Anterior cingulate cortex (tissue), 58 donors: ENCODE results near the gene TGDS.
A peak's percentile ranks its signal among the peaks of the same experiment; 100 is the strongest.
"Not testable (repeated sequence)": the region's sequence is repeated elsewhere in the genome, so short reads cannot be mapped to it uniquely, and the experiment has no call there.

Experiments used
- DNase-seq, 58 donors: peaks; one replicate each; lab custom pipeline; 2025; lab: John Stamatoyannopoulos, UW

The TGDS gene, protein sequence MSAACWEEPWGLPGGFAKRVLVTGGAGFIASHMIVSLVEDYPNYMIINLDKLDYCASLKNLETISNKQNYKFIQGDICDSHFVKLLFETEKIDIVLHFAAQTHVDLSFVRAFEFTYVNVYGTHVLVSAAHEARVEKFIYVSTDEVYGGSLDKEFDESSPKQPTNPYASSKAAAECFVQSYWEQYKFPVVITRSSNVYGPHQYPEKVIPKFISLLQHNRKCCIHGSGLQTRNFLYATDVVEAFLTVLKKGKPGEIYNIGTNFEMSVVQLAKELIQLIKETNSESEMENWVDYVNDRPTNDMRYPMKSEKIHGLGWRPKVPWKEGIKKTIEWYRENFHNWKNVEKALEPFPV

DNA sequence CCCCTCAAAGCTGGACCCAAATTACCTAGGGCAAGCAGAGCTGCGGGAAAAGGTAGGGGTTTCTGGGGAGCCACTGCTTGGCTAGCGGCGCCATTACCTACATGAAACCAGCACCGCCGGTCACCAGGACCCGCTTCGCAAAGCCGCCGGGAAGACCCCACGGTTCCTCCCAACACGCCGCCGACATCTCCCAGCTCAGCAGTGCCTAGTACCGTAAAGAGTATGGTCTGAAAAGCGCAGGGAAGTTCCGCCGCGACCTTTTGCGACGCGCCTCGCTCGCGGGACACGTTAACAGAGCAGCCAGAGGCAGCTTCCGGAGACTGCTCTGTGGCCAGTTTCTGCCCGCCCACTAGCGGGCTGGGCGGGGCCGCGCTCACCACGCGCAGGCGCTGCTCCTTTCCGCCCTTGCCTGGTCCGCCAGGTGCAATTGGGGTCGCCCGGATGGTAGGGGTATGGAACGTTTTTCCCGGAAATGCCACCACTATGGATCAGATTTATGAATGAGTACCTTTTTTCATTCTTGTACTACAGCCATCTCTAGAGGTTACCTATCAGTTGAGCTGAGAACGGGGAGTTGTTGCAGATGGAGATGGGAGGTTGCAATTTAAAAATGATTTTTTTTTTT lies at the start of gene TGDS:
Gene TGDS (minus strand): TSS at position 203 of the 625 bp plus-strand sequence. CDS start 16 bp downstream, at position 187.
- DNase-seq, result peak; percentile 31 to 92 (median 79)

DNA sequence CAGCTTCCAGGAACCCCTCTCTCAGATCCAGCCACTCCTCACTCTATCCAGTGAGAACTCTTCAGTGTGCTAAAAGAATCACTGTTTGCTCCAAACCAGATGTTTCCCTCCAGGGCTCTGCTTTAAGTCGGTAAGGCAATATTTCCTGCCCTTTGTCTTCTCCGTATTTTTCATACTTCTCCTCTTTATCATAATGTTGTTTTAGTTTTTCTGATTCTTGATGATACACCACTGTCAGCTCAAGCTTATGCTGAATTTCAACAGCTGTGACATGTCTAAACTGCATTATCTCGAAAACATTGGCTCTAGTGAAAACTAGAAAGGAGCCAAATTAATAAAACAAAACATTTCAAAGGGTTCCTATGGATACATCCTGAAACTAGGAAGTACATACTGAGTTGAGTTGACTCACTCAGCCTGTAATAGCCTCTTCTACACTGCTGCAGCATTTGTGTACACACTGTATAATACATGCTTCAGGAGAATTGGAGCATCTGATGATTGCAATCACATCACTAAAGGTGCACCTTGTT lies 45.5 kb upstream of the TGDS start:
- DNase-seq, result no peak

GRCh38 chr13:94640721-94641120 lies 44.8 kb upstream of the TGDS start:
- DNase-seq, result no peak

DNA sequence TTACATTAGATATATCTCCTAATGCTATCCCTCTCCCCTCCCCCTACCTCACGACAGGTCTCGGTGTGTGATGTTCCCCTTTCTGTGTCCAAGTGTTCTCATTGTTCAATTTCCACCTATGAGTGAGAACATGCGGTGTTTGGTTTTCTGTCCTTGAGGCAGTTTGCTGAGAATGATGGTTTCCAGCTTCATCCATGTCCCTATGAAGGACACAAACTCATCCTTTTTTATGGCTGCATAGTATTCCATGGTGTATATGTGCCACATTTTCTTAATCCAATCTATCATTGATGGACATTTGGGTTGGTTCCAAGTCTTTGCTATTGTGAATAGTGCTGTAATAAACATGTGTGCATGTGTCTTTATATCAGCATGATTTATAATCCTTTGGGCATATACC lies 41.7 kb upstream of the TGDS start:
- DNase-seq, result not testable (repeated sequence)

GRCh38 chr13:94636942-94637578 lies 41.1 kb upstream of the TGDS start:
- no peak for DNase-seq

DNA sequence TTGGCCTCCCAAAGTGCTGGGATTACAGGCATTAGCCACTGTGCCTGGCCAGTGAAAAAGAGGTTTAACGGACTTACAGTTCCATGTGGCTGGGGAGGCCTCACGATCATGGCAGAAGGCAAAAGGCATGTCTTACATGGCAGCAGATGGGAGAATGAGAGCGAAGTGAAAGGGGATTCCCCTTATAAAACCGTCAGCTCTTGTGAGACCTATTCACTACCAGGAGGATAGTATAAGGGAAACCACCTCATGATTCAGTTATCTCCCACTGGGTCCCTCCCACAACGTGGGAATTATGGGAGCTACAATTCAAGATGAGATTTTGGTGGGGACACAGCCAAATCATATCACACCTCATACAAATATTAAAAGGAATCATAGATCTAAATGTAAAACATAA lies 40.1 kb upstream of the TGDS start:
- not testable (repeated sequence) for DNase-seq

DNA sequence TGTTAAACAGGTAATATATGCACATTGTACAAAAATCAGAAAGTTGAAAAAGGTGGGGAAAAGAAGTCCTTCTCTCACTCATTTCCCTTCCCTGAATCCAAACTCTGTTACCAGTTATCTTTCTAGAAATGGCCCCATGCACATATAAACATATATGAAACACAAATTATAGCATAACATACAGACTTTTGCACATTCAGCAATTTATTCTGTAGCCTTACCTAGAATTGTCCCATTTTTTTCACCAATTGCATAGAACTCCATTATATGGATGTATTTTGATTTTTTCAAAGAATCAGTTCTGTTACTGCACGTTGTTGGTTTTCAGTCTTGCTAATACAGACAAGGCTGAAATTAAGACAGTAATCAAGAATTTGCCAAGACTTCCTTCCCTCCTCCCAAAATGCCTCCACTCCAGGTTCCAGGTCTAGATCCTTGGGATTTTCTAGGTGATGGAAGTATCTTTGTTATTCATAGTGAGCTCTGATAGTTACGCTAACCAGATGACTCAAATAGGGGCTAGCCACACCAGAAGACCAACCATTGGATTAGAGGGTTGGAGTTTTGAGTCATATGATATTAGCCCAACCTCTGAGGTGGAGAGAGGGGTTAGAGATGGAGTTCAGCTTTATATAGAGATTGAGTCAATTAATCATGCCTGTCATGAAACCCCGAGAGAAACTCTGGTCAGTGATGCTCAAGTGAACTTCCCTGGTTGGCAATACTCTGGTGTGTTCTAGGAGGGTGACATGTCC lies 36.5 kb upstream of the TGDS start:
- DNase-seq, result no peak

GRCh38 chr13:94630858-94631257 lies 34.9 kb upstream of the TGDS start:
- no peak for DNase-seq

GRCh38 chr13:94623316-94623715 lies 27.4 kb upstream of the TGDS start:
- DNase-seq, result no peak

- DNase-seq, result no peak
Observed at GRCh38 chr13:94622344-94622743, 26.4 kb upstream of the TGDS start.

GRCh38 chr13:94620286-94620896 lies 24.4 kb upstream of the TGDS start:
- peak in 1 of 58 donors; percentile 6 for DNase-seq

DNA sequence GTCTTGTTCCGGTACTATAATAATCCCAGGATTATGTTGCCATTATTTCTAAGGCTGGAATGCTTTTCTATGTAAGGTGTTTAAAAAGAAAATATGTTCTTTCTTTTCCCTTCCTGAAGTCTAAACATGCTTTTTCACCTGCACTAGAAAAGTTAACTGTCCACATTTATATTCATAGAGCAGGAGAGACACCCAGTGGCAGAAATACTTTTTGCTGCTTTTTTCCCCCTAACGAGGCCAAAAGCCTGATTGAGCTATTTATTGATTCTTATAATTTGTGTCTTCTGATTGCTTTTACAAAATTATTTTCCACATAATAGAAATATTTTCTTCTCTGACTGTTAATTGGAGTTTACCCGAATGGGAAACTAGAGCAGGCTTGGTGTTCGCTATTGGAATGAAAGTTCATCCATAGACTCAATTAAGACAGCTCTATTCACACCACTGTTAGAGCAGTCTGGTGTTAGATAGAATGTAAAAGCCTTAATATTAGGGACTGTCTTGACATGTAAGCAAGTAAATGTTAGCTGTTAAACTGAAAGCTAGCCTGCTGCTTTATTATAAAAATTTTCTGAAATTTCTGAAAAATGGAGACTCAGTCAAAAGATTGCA lies 21.5 kb upstream of the TGDS start:
- peak in 4 of 58 donors; percentile 3 to 49 (median 8) for DNase-seq

GRCh38 chr13:94613051-94613450 lies 17.1 kb upstream of the TGDS start:
- DNase-seq, result no peak

DNA sequence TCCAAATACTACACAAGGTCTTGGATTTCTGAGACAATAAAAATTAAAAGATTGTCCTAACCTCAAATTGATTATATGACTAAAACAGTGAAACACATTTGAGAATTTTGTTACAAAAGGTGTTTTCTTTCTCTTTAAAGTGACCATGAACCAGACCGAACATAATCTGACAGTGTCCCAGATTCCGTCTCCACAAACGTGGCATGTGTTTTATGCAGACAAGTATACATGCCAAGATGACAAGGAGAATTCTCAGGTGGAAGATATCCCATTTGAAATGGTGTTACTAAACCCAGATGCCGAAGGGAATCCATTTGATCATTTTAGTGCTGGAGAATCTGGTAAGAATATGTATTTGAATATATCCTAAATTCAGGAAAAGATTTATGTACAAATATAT lies 16.1 kb upstream of the TGDS start:
- no peak for DNase-seq

- no peak for DNase-seq
Observed at GRCh38 chr13:94610475-94610874, 14.5 kb upstream of the TGDS start.

- peak in 1 of 58 donors; percentile 3 for DNase-seq
Observed at GRCh38 chr13:94609196-94609595, 13.2 kb upstream of the TGDS start.

- no peak for DNase-seq
Observed at GRCh38 chr13:94608586-94608985, 12.6 kb upstream of the TGDS start.

DNA sequence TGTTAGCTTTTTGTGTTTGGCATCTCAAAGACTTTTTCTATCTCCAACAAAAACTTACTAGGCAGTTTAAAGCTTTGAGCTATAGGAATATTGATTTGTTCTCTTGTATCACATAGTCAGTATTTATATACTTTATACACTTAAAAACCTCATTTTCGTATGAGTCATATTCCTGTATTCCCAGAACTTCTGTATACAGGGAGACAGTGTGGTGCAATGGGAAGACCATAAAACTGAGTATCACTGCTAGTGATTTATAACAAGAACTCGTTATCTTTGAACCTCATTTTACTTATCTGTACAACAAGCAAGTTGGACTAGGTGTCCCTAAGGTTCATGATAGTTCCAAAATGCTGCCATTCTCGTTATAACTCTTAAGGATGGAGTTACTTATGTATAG lies 12.0 kb upstream of the TGDS start:
- no peak for DNase-seq

DNA sequence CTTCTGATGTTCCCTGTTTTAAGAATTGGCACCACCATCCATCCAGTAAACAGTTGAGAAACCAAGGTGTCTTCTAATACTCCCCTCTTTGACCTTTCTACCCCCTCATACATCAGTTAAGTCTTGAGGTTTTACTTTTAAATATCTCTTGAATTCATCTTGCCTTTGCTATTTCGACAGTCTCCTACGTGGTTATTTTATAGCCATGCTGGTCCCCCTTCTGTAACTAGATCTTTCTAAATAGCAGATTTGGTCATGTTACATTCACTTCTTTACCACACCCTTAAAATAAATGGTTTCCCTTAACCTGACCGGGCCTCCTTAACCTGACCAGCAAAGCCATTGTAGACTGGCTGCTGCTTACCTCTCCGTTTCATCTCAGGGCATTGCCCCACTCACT lies 11.1 kb upstream of the TGDS start:
- DNase-seq, result no peak

DNA sequence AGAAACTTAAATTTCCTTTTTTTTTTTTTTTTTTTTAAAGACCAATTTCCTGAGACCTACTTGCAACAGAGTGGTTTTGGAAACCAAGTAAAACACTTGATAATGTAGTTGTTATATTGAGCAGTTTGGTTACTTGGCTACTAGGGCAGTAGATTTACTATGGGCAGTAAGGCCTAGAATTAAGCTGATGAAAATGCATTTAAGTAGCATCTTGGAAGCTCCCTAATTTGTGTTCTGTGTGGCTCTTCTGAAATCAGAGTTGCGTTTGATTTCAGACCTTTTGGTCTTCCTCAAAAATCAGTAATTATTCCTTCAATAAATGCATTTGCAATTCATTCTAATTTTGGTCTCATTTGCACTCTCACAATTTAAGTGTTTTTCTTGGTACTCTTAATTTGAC lies 6.5 kb upstream of the TGDS start:
- DNase-seq, result no peak
